ENCODE results near the gene ANKRD23. TPM values are rescaled to one million over a fixed set of nuclear protein-coding genes. Genes with fewer than 3 reads are reported as not detected.

The ANKRD23 gene
- total and polyA plus RNA-seq, 2 of the 13 experiments (the other 11 are each of a cell fraction or from before 2014, with no cell fraction given), result 1.5 to 1.6 TPM

DNA sequence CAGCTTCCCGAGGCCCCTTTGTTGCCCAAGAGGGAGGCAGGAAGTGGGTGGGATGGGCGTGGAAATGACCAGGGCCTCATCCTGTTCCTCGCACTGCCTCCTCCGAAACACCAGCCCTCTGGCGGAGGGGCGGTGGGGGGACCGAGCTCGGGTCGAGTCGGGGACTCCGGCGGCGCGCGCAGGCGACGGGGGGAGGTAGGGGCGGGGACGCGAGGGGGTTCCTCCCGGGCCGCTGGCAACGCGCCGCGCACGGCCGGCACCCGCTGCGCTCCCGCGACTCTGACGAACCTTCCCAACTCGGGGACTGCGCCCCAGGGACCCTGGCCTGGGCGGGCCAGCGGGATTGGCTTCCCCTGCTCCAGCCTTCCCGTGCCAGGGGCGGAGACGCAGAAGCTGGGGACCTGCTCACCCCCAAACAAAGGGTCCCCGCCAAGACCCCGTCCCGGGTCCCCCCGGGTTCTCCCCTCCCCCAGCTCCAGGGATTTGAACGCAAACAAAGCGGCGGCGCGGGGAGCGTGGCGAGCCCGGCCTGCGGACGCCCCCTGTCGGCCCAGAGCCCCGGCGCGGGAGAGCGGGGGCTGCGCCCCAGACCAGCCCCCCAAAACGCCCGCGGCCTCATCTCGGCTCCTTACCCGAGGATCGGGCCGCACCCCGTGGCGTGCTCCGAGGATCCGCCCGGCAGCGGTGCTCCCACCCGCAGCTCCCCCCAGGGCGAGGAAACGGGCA lies 24.9 kb upstream of the ANKRD23 start (continued):
- TF ChIP-seq ZNF407 (CRISPR knock-in tag; IDR thresholded peaks at IDR 0.05; ENCODE audit: not compliant biosample characterization) (no peak), ZKSCAN8 (CRISPR knock-in tag; IDR thresholded peaks at IDR 0.05; ENCODE audit: borderline replicate concordance) (peak; percentile 14; the same call in 1 of the 2 replicates), HNRNPK (IDR thresholded peaks at IDR 0.05; ENCODE audit: low read depth, low read length, poor library complexity, severe bottlenecking) (peak; percentile 92), ZNF598 (CRISPR knock-in tag; IDR thresholded peaks at IDR 0.05; ENCODE audit: borderline replicate concordance) (no peak), ZNF878 (CRISPR knock-in tag; IDR thresholded peaks at IDR 0.05) (no peak), ATF7 (IDR thresholded peaks at IDR 0.05) (no peak), ATF7 (CRISPR knock-in tag; IDR thresholded peaks at IDR 0.05) (0 out of 2 replicates have a peak, but pooled peaks have one; percentile 33), ZNF577 (CRISPR knock-in tag; IDR thresholded peaks at IDR 0.05; ENCODE audit: borderline replicate concordance, low read depth) (no peak), ZMAT3 (CRISPR knock-in tag; conservative IDR thresholded peaks at IDR 0.05) (0 out of 2 replicates have a peak, but pooled peaks have one; percentile 66), ZNF251 (CRISPR knock-in tag; IDR thresholded peaks at IDR 0.05) (no peak), ZFP82 (CRISPR knock-in tag; IDR thresholded peaks at IDR 0.05; ENCODE audit: borderline replicate concordance) (peak; percentile 54; the same call in 1 of the 2 replicates), PLRG1 (conservative IDR thresholded peaks at IDR 0.05) (no peak), SUZ12 (IDR thresholded peaks at IDR 0.05; ENCODE audit: low read depth, low read length) (no peak)
- TF ChIP-seq, protein P1, sequence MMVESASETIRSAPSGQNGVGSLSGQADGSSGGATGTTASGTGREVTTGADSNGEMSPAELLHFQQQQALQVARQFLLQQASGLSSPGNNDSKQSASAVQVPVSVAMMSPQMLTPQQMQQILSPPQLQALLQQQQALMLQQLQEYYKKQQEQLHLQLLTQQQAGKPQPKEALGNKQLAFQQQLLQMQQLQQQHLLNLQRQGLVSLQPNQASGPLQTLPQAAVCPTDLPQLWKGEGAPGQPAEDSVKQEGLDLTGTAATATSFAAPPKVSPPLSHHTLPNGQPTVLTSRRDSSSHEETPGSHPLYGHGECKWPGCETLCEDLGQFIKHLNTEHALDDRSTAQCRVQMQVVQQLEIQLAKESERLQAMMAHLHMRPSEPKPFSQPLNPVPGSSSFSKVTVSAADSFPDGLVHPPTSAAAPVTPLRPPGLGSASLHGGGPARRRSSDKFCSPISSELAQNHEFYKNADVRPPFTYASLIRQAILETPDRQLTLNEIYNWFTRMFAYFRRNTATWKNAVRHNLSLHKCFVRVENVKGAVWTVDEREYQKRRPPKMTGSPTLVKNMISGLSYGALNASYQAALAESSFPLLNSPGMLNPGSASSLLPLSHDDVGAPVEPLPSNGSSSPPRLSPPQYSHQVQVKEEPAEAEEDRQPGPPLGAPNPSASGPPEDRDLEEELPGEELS (CRISPR knock-in tag; IDR thresholded peaks at IDR 0.05), result peak; percentile 80
- TF ChIP-seq, protein P2, sequence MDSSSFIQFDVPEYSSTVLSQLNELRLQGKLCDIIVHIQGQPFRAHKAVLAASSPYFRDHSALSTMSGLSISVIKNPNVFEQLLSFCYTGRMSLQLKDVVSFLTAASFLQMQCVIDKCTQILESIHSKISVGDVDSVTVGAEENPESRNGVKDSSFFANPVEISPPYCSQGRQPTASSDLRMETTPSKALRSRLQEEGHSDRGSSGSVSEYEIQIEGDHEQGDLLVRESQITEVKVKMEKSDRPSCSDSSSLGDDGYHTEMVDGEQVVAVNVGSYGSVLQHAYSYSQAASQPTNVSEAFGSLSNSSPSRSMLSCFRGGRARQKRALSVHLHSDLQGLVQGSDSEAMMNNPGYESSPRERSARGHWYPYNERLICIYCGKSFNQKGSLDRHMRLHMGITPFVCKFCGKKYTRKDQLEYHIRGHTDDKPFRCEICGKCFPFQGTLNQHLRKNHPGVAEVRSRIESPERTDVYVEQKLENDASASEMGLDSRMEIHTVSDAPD (CRISPR knock-in tag; IDR thresholded peaks at IDR 0.05), result no peak

All from HepG2 (cell line).